Measurements from ENCODE around the gene KCNQ1. TPM values are rescaled to one million over a fixed set of nuclear protein-coding genes. Genes with fewer than 3 reads are reported as not detected.

KCNQ1 gene
- total and polyA plus RNA-seq, 3 experiments from 2014 or later, result 2.6 to 5.7 (median 3.4) TPM

DNA sequence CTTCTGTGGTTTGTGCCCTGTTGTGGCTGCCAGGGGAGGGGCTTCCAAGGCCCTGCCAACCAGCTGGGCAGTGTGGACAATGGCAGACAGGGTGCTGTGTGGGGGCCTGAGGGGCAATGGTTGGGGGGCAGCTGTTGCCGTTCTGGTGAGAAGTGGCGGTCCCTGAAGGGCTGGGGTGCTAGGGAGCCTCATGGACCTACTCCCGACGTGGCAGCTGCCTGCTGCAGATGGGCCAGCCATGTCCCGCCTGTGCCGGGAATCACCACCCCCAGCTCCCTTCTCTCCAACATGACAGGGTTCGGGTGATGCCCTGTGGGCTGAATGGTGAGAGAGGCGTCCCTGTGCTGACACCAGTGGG is 74.2 kb downstream of the KCNQ1 start:
- Histone ChIP-seq H3K27ac (ENCODE audit: low read depth, low read length) (no peak overlapping the region), H3K4me3 (ENCODE audit: low read length) (no peak overlapping the region), H3K27me3 (ENCODE audit: insufficient read depth, low read length, poor library complexity, severe bottlenecking) (no peaks in the 10 kb centered on the region), H3K9me3 (ENCODE audit: low read length) (no peaks in the 10 kb centered on the region), H3K4me1 (ENCODE audit: insufficient read depth, low read length) (no peaks in the 10 kb centered on the region), H3K36me3 (ENCODE audit: insufficient read depth, low read length) (no peaks in the 10 kb centered on the region)
- DNase-seq, result peak in 1 of 5 donors; percentile 21
- CTCF ChIA-PET, result interaction anchor here (1.0 to 1.8 kb wide), 3 partner anchors 13 to 98 kb away, joined by 4 to 8 read pairs (median 5); no protein-coding TSS in a partner anchor
- Mint-ChIP-seq H3K27ac (no peak overlapping the region), H3K4me1 (no peaks in the 10 kb centered on the region), H3K9me3 (no peaks in the 10 kb centered on the region), H3K36me3 (no peaks in the 10 kb centered on the region), H3K27me3 (no peaks in the 10 kb centered on the region), H3K4me3 (no peak overlapping the region)
- POLR2A ChIA-PET, result interaction anchor here (0.6 kb wide), 1 partner anchor 336 kb away, joined by 5 read pairs; no protein-coding TSS in a partner anchor

DNA sequence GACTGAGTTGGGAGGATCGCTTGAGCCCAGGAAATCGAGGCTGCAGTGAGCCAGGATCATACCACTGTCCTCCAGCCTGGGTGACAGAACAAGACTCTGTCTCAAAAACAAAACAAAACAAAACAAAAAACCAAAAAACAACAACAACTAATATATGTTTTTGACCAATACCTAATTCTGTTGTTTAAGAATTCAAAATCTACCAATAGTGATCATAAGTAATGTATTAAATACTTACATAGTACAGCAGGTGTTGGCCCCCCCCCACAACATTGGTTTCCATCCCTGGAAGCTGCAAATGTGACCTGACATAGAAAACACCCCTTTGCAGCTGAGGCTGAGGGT is 74.7 kb downstream of the KCNQ1 start:
- H3K4me3 Mint-ChIP-seq, result no peak overlapping the region
- Histone ChIP-seq H3K4me1 (ENCODE audit: insufficient read depth, low read length) (no peaks in the 10 kb centered on the region), H3K9me3 (ENCODE audit: low read length) (no peaks in the 10 kb centered on the region), H3K36me3 (ENCODE audit: insufficient read depth, low read length) (no peaks in the 10 kb centered on the region), H3K27me3 (ENCODE audit: insufficient read depth, low read length, poor library complexity, severe bottlenecking) (no peaks in the 10 kb centered on the region), H3K4me3 (ENCODE audit: low read length) (no peak overlapping the region), H3K27ac (ENCODE audit: low read depth, low read length) (no peak overlapping the region)
- H3K27me3 Mint-ChIP-seq, result no peaks in the 10 kb centered on the region
- DNase-seq, result no peak
- ChIA-PET POLR2A (no interaction called here), CTCF (interaction anchor here (1.0 to 1.8 kb wide), 3 partner anchors 12 to 99 kb away, joined by 4 to 8 read pairs (median 5); no protein-coding TSS in a partner anchor)
- no peaks in the 10 kb centered on the region for H3K9me3 Mint-ChIP-seq
- H3K36me3 Mint-ChIP-seq, result no peaks in the 10 kb centered on the region
- H3K27ac Mint-ChIP-seq, result no peak overlapping the region
- no peaks in the 10 kb centered on the region for H3K4me1 Mint-ChIP-seq

DNA sequence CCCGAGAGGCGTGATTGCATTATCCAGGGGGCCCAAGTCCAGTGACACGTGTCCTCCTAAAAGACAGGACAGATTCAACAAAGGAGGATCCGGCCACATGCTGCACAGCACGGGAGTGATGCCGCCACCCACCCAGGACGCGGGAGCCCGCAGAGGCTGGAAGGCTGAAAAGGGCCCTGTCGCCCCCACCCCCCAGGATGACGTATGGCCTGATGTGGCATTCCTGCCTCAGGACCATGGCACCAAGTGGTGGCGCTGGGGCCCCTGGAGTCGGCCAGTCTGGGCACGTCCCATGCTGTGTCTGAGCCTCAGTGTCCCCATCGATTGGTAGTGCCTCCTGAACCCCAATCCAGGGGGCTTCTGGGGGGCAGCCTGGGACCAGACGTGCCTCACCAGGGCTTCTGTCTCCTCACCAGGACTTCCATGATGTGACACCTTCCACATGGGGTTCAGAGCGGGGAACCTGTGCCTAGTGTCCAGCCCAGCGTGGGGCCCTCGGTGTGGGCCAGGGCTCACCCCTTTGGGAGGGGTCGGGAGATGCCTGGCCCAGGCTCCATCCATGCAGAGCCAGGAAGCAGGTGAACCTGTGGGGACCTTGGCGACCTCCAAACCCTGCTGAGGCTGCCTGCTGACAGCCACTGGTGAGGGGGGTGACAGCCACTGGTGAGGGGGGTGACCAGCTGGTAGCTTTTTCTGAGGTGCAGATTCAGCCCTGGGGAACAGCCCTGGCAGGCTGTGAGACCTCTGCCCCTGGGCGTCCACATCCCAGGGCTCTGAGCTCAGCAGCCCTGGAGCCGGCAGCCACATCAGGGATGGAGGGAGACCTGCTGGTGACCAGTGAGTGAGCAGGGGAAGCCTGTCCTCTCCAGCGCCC is 75.3 kb downstream of the KCNQ1 start:
- Mint-ChIP-seq H3K4me3 (no peak overlapping the region), H3K9me3 (no peaks in the 10 kb centered on the region), H3K27me3 (peaks cover 0 to 3% of the 10 kb centered on the region in 2 donors), H3K27ac (no peak overlapping the region), H3K4me1 (peaks cover 0 to 1% (median 0%) of the 10 kb centered on the region in 3 donors), H3K36me3 (no peaks in the 10 kb centered on the region)
- Histone ChIP-seq H3K36me3 (ENCODE audit: insufficient read depth, low read length) (no peaks in the 10 kb centered on the region), H3K9me3 (ENCODE audit: low read length) (no peaks in the 10 kb centered on the region), H3K4me1 (ENCODE audit: insufficient read depth, low read length) (peaks cover under 1% of the 10 kb centered on the region), H3K27me3 (ENCODE audit: insufficient read depth, low read length, poor library complexity, severe bottlenecking) (no peaks in the 10 kb centered on the region), H3K27ac (ENCODE audit: low read depth, low read length) (no peak overlapping the region), H3K4me3 (ENCODE audit: low read length) (no peak overlapping the region)
- CTCF ChIA-PET, result interaction anchor here (1.5 to 1.8 kb wide), 2 partner anchors 13 to 99 kb away, joined by 4 to 8 read pairs; no protein-coding TSS in a partner anchor
- DNase-seq, result peak in 1 of 5 donors; percentile 36
- POLR2A ChIA-PET, result no interaction called here

DNA sequence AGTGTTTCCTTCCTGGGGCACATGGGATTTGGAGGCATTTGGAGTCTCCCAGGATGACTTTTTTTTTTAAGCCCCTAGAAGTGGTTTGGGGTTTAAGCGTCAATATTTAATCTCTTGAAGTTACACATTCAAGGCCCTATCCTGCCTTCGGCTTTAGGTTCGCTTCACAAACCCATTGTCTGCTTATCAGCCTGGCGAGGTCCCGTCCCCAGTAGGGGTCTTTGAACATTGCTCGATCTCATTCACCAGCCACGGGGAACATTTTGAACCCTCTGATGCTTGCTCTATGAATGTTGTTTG is 75.9 kb downstream of the KCNQ1 start:
- no peaks in the 10 kb centered on the region for H3K36me3 ChIP-seq (ENCODE audit: insufficient read depth, low read length)
- ChIA-PET CTCF (no interaction called here), POLR2A (no interaction called here)
- peak in 1 of 5 donors; percentile 24 for DNase-seq
- H3K9me3 ChIP-seq (ENCODE audit: low read length), result no peaks in the 10 kb centered on the region
- peaks cover under 1 to 3% of the 10 kb centered on the region in 2 donors for H3K27me3 Mint-ChIP-seq
- H3K4me1 Mint-ChIP-seq, result peaks cover 0 to 7% (median 0%) of the 10 kb centered on the region in 3 donors
- no peaks in the 10 kb centered on the region for H3K36me3 Mint-ChIP-seq
- H3K4me3 ChIP-seq (ENCODE audit: low read length), result no peak overlapping the region
- no peaks in the 10 kb centered on the region for H3K27me3 ChIP-seq (ENCODE audit: insufficient read depth, low read length, poor library complexity, severe bottlenecking)
- H3K4me1 ChIP-seq (ENCODE audit: insufficient read depth, low read length), result peaks cover 7% of the 10 kb centered on the region
- no peaks in the 10 kb centered on the region for H3K9me3 Mint-ChIP-seq
- no peak overlapping the region for H3K27ac ChIP-seq (ENCODE audit: low read depth, low read length)
- H3K4me3 Mint-ChIP-seq, result no peak overlapping the region
- no peak overlapping the region for H3K27ac Mint-ChIP-seq

GRCh38 chr11:2521081-2521732 is 76.4 kb downstream of the KCNQ1 start:
- ChIA-PET POLR2A (no interaction called here), CTCF (interaction anchor here (1.6 kb wide), 1 partner anchor 102 kb away, joined by 3 read pairs; no protein-coding TSS in a partner anchor)
- Mint-ChIP-seq H3K27me3 (peaks cover 3 to 4% of the 10 kb centered on the region in 2 donors), H3K27ac (peak overlapping the region in 1 of 8 donors; percentile 50), H3K4me3 (no peak overlapping the region), H3K36me3 (no peaks in the 10 kb centered on the region), H3K9me3 (no peaks in the 10 kb centered on the region), H3K4me1 (peaks cover 0 to 13% (median 4%) of the 10 kb centered on the region in 3 donors)
- Histone ChIP-seq H3K4me1 (ENCODE audit: insufficient read depth, low read length) (peaks cover 8% of the 10 kb centered on the region), H3K9me3 (ENCODE audit: low read length) (no peaks in the 10 kb centered on the region), H3K27me3 (ENCODE audit: insufficient read depth, low read length, poor library complexity, severe bottlenecking) (no peaks in the 10 kb centered on the region), H3K36me3 (ENCODE audit: insufficient read depth, low read length) (no peaks in the 10 kb centered on the region), H3K27ac (ENCODE audit: low read depth, low read length) (no peak overlapping the region), H3K4me3 (ENCODE audit: low read length) (no peak overlapping the region)
- peak in 1 of 5 donors; percentile 19 for DNase-seq

DNA sequence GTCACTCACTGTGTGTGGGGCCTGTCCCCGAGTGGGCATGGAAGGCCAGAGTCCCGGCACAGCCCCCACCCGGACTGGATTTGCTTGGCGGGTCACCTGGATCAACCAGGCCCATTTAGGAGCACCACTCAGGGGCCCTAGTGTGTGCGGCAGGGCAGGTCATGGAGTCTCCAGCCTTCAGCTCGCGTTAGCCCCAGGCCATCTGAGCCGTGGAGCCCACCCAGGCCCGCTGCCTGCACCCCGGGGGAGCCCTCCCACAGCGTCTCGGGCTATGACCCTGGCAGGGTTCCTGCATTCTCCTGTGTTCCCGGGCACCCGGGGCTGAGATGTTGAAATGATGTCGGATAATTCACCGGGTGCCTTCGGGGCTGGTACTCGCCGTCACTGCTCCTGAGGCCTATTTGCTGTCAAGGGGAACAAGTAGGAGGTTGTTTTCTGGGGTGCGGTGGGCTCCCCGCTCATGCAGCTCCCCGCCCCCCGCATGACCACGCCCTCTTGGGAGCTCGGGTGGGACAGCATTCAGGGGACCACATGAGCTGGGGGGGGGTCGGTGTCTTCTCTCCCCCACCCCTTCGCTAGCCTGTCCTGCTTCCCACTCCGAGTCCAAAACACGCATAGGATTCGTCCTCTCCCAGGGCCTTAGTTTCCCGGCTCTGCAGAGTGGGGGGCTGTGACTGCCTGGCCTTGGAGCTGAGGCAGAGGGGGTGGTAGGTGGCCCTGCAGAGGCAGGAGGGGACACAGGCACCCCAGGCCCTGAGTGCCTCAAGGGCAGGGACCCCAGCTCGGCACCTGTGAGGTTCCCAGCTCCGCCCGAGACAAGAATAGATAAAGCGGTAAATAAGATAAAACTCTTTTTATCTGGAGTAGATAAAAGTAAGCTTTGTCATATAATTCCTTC is 77.2 kb downstream of the KCNQ1 start:
- no peaks in the 10 kb centered on the region for H3K27me3 ChIP-seq (ENCODE audit: insufficient read depth, low read length, poor library complexity, severe bottlenecking)
- H3K36me3 Mint-ChIP-seq, result no peaks in the 10 kb centered on the region
- DNase-seq, result peak in 1 of 5 donors; percentile 36
- H3K27ac Mint-ChIP-seq, result no peak overlapping the region
- no peak overlapping the region for H3K27ac ChIP-seq (ENCODE audit: low read depth, low read length)
- POLR2A ChIA-PET, result no interaction called here
- H3K4me1 Mint-ChIP-seq, result peaks cover 0 to 18% (median 5%) of the 10 kb centered on the region in 3 donors
- no peaks in the 10 kb centered on the region for H3K9me3 Mint-ChIP-seq
- CTCF ChIA-PET, result interaction anchor here (1.2 to 1.8 kb wide), 3 partner anchors 10 to 103 kb away, joined by 3 to 6 read pairs (median 3); partner anchors contain the start of gene KCNQ1
- no peaks in the 10 kb centered on the region for H3K9me3 ChIP-seq (ENCODE audit: low read length)
- H3K36me3 ChIP-seq (ENCODE audit: insufficient read depth, low read length), result no peaks in the 10 kb centered on the region
- no peak overlapping the region for H3K4me3 Mint-ChIP-seq
- peaks cover 3 to 4% of the 10 kb centered on the region in 2 donors for H3K27me3 Mint-ChIP-seq
- no peak overlapping the region for H3K4me3 ChIP-seq (ENCODE audit: low read length)
- peaks cover 10% of the 10 kb centered on the region for H3K4me1 ChIP-seq (ENCODE audit: insufficient read depth, low read length)

DNA sequence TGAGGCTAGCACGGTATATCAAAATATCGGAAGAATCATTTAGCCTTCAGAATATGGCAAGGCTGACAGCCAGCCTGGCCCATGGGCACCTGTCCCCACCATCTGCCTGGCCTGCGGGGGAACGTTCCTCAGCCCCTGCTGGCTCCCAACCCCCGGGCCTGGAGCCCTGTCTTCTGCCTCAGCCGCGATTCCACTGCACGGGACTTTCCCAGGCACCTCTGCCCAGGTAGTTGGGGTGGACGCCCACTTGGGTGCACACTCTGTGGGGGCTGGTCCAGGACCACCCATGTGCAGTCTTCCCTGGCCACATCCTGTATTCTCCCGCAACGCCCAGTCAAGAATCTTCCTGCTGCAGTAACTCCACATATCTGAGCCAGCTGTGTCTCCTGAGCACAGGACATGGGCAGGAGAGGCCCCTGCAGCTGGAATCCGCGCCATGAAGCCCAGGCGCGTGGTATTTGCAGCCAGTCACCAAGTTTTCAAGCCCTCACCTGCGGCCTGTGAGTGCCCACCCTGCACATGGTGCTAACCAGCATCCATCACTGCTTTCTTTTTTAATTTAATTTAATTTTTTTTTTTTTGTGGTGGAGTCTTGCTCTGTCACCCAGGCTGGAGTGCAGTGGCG is 77.9 kb downstream of the KCNQ1 start:
- H3K36me3 Mint-ChIP-seq, result no peaks in the 10 kb centered on the region
- no peak overlapping the region for H3K4me3 Mint-ChIP-seq
- Histone ChIP-seq H3K36me3 (ENCODE audit: insufficient read depth, low read length) (no peaks in the 10 kb centered on the region), H3K4me3 (ENCODE audit: low read length) (no peak overlapping the region), H3K9me3 (ENCODE audit: low read length) (no peaks in the 10 kb centered on the region), H3K27ac (ENCODE audit: low read depth, low read length) (no peak overlapping the region), H3K27me3 (ENCODE audit: insufficient read depth, low read length, poor library complexity, severe bottlenecking) (no peaks in the 10 kb centered on the region), H3K4me1 (ENCODE audit: insufficient read depth, low read length) (peaks cover 12% of the 10 kb centered on the region)
- CTCF ChIA-PET, result interaction anchor here (1.2 to 1.8 kb wide), 3 partner anchors 9 to 104 kb away, joined by 3 to 6 read pairs (median 3); partner anchors contain the start of gene KCNQ1
- H3K9me3 Mint-ChIP-seq, result no peaks in the 10 kb centered on the region
- H3K27me3 Mint-ChIP-seq, result peaks cover 3 to 4% of the 10 kb centered on the region in 2 donors
- POLR2A ChIA-PET, result no interaction called here
- peak in 1 of 5 donors; percentile 32 for DNase-seq
- no peak overlapping the region for H3K27ac Mint-ChIP-seq
- peaks cover 0 to 21% (median 6%) of the 10 kb centered on the region in 3 donors for H3K4me1 Mint-ChIP-seq
